Subcutaneous abdominal adipose tissue (tissue), 5 donors: ENCODE results near the gene LTB4R.

Experiments used
- H3K27ac ChIP-seq: one replicate; pipeline ENCODE4 v1.7.0; 2013; ENCODE audit warnings: low read depth, mild to moderate bottlenecking, inconsistent platforms, low read length, moderate library complexity
- H3K27me3 ChIP-seq, 5 donors: one replicate each; pipeline ENCODE4 v1.7.0; 2013; ENCODE audit warnings: low read length in 5 of 5, inconsistent platforms in 1 of 5; ENCODE audit not compliant: control insufficient read depth in 5 of 5, insufficient read depth in 4 of 5
- H3K36me3 ChIP-seq, 5 donors: one replicate each; pipeline ENCODE4 v1.7.0; 2013; ENCODE audit warnings: low read length in 5 of 5; ENCODE audit not compliant: control insufficient read depth in 5 of 5, insufficient read depth in 5 of 5
- H3K4me1 ChIP-seq, 5 donors: one replicate each; pipeline ENCODE4 v1.7.0; 2013; ENCODE audit warnings: low read length in 5 of 5, mild to moderate bottlenecking in 3 of 5, moderate library complexity in 1 of 5; ENCODE audit not compliant: control insufficient read depth in 5 of 5, insufficient read depth in 5 of 5
- H3K4me3 ChIP-seq, 5 donors: one replicate each; pipeline ENCODE4 v1.7.0; 2013; ENCODE audit warnings: low read length in 5 of 5, low read depth in 1 of 5
- H3K9ac ChIP-seq, 5 donors: one replicate each; pipeline ENCODE4 v1.7.0; 2013; ENCODE audit warnings: low read length in 5 of 5, mild to moderate bottlenecking in 4 of 5, moderate library complexity in 3 of 5
- H3K9me3 ChIP-seq, 5 donors: one replicate each; pipeline ENCODE4 v1.7.0; 2013; ENCODE audit warnings: low read length in 5 of 5; ENCODE audit not compliant: control insufficient read depth in 5 of 5
- donor health status: healthy.
- donor health status: healthy.
- donor health status: healthy.
- donor health status: healthy.
- donor health status: healthy.

LTB4R gene

GRCh38 chr14:24269368-24269767 lies 41.9 kb upstream of the LTB4R start:
- peaks cover 4 to 41% (median 35%) of the 10 kb centered on the region in 5 donors for H3K4me1 ChIP-seq
- peaks cover 0 to 52% (median 47%) of the 10 kb centered on the region in 5 donors for H3K36me3 ChIP-seq
- no peak overlapping the region for H3K9ac ChIP-seq
- H3K27ac ChIP-seq, result no peak overlapping the region
- H3K4me3 ChIP-seq, result no peak overlapping the region
- H3K9me3 ChIP-seq, result no peaks in the 10 kb centered on the region
- H3K27me3 ChIP-seq, result no peaks in the 10 kb centered on the region

GRCh38 chr14:24269910-24270536 lies 41.3 kb upstream of the LTB4R start:
- Histone ChIP-seq H3K9me3 (no peaks in the 10 kb centered on the region), H3K27me3 (no peaks in the 10 kb centered on the region), H3K27ac (no peak overlapping the region), H3K4me1 (peaks cover 4 to 42% (median 37%) of the 10 kb centered on the region in 5 donors), H3K9ac (no peak overlapping the region), H3K4me3 (no peak overlapping the region), H3K36me3 (peaks cover 0 to 51% (median 44%) of the 10 kb centered on the region in 5 donors)

DNA sequence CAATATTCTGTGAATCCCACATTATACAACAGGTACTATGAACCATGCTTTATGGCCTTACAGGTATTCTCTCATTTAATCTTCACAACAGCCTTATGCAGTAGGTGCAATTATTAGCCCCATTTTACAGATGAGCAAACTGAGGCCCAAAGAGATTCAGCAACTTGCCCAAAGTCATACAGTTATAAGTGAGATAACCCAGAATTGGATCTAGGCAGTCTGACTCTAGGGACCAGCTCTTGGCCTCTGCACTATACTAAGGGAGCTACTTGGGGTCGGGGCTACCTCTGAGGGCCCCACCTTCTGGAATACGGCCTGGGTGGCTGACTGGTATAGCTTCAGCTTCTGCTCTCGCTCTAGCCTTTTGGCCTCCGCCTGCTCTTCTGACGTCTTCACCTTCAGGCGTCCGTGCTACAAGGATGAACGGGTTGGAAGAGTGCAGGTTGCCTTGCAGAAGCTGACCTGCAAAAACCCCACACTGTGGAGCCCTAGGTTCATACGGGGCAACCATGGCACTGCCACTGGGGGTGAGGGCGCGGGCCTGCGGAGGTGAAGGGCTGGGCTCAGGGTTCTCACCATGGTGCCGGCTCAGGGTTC lies 40.7 kb upstream of the LTB4R start:
- Histone ChIP-seq H3K9me3 (no peaks in the 10 kb centered on the region), H3K4me1 (peaks cover 4 to 44% (median 42%) of the 10 kb centered on the region in 5 donors), H3K4me3 (peak overlapping the region; percentile 89 to 94 (median 91)), H3K9ac (peak overlapping the region; percentile 63 to 97 (median 95)), H3K27ac (peak overlapping the region; percentile 92), H3K36me3 (peaks cover 0 to 44% (median 38%) of the 10 kb centered on the region in 5 donors), H3K27me3 (no peaks in the 10 kb centered on the region)

DNA sequence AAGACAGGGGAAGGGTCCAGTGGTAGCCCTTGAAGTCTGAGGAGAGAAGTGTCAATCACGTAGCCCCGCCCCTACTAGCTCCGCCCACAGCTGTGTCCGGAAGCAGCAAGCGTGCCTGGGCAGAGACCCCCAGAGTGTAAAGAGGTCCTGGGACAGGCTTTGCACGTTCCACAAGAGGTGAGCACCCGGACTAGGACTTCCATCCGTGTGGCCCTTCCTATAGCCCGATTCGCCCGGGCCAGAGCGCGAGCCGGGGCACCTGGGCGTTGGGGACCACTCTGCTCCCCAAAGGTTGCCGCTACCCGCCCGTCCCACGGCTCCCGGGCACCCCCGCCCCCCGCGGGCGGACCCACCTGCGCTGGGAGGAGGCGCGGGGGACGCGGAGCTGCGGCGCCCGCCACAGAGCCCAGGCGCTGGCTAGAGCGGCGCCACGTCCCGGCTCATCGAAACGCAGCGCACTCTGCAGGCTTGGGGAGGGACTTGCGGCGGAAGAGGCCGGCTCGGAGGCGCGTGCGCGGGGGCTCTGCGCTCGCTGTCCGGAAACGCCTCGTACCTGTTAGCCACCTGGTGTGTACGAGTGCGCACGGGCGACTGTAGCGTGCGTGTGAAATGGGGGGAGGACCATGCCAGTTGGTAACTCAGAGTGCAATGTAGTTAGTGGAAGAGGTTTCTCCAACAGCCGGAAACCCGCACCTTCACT lies 40.0 kb upstream of the LTB4R start, which contains the start of gene RABGGTA:
RABGGTA (minus strand) TSS at position 464 of the 700 bp plus-strand sequence. CDS start 482 bp downstream, outside the sequence.
- Histone ChIP-seq H3K4me1 (peaks cover 4 to 47% (median 44%) of the 10 kb centered on the region in 5 donors), H3K4me3 (peak within 1 kb of the TSS; percentile 91 to 94 (median 91)), H3K27me3 (no peaks in the 10 kb centered on the region), H3K27ac (peak within 1 kb of the TSS; percentile 92), H3K9me3 (no peaks in the 10 kb centered on the region), H3K36me3 (peaks cover 0 to 38% (median 32%) of the 10 kb centered on the region in 5 donors), H3K9ac (peak within 1 kb of the TSS; percentile 63 to 97 (median 95))

DNA sequence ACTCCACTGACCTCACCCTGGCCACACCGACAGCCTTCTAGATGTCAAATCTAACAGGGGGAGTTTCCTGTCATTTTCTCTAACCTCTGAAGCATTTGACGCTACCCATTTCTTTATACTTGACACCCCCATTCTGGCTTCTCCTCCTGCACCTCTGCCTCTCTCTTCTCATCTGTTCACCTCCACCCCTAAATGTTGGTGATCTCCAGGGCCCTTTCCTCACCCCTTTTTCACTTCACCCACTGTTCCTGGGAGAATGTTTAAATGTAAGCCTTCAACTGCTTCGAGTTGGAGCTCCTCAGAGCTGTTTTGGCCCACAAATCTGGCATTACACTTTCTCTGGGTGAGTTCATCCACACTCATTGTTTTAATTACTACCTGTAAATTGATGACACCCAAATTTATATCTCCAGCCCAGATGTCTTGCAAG lies 39.5 kb upstream of the LTB4R start:
- peak overlapping the region; percentile 42 to 97 (median 95) for H3K9ac ChIP-seq
- H3K4me1 ChIP-seq, result peaks cover 4 to 48% (median 44%) of the 10 kb centered on the region in 5 donors
- peak overlapping the region; percentile 91 to 94 (median 91) for H3K4me3 ChIP-seq

GRCh38 chr14:24272467-24272866 lies 38.8 kb upstream of the LTB4R start:
- Histone ChIP-seq H3K9me3 (no peaks in the 10 kb centered on the region), H3K36me3 (peaks cover 0 to 26% (median 20%) of the 10 kb centered on the region in 5 donors), H3K4me1 (peaks cover 4 to 54% (median 51%) of the 10 kb centered on the region in 5 donors), H3K9ac (no peak overlapping the region), H3K27me3 (no peaks in the 10 kb centered on the region), H3K4me3 (no peak overlapping the region), H3K27ac (no peak overlapping the region)

More for the DNA sequence above, 39.5 kb upstream of the LTB4R start:
- H3K27ac ChIP-seq, result peak overlapping the region; percentile 92
- H3K9me3 ChIP-seq, result no peaks in the 10 kb centered on the region
- peaks cover 0 to 32% (median 26%) of the 10 kb centered on the region in 5 donors for H3K36me3 ChIP-seq
- no peaks in the 10 kb centered on the region for H3K27me3 ChIP-seq

DNA sequence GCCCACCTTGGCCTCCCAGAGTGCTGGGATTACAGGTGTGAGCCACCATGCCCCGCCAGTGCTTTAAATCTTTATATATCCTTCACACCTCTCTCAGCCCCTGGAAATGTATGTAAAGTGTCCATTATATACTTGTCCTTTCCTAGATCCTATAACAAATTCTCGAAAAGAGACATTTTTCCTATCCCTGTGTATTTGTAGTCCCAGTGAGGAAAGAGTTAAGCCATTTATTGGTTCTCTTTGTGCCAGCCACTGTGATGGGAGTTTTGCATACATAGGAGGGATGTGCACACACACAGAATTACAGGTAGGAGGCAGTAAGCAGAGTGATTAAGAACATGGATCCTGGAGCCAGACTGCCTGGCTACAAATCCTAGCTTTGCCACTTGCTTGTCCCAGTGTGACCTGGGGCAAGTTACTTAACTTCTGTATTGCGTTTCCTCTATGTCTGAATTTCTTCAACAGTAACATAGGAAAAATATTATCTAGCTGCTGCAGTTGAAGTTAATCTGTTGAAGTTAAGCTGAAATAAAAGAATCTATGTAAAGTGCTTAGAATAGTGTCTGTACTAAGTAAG lies 37.8 kb upstream of the LTB4R start:
- Histone ChIP-seq H3K9me3 (no peaks in the 10 kb centered on the region), H3K36me3 (peaks cover 0 to 16% (median 11%) of the 10 kb centered on the region in 5 donors), H3K9ac (no peak overlapping the region), H3K4me3 (no peak overlapping the region), H3K27me3 (no peaks in the 10 kb centered on the region), H3K4me1 (peaks cover 4 to 65% (median 61%) of the 10 kb centered on the region in 5 donors), H3K27ac (peak overlapping the region; percentile 64)

GRCh38 chr14:24274101-24274543 lies 37.2 kb upstream of the LTB4R start:
- Histone ChIP-seq H3K4me1 (peaks cover 4 to 71% (median 67%) of the 10 kb centered on the region in 5 donors), H3K9ac (no peak overlapping the region), H3K4me3 (no peak overlapping the region), H3K27ac (peak overlapping the region; percentile 64), H3K9me3 (no peaks in the 10 kb centered on the region), H3K27me3 (no peaks in the 10 kb centered on the region), H3K36me3 (peaks cover 0 to 10% (median 7%) of the 10 kb centered on the region in 5 donors)

GRCh38 chr14:24277071-24277470 lies 34.2 kb upstream of the LTB4R start:
- Histone ChIP-seq H3K27me3 (no peaks in the 10 kb centered on the region), H3K4me3 (peak overlapping the region in 1 of 5 donors; percentile 31), H3K4me1 (peaks cover 3 to 79% (median 75%) of the 10 kb centered on the region in 5 donors), H3K36me3 (no peaks in the 10 kb centered on the region), H3K27ac (peak overlapping the region; percentile 51), H3K9ac (no peak overlapping the region), H3K9me3 (no peaks in the 10 kb centered on the region)
